GM18526 (cell line): Measurements from ENCODE around the gene BEND2.

Experiments
- POLR2A ChIP-seq: IDR thresholded peaks from 3 replicates; pipeline ENCODE4 v1.6.1; 2011; ENCODE audit not compliant: insufficient read length; ENCODE audit errors: extremely low read depth

BEND2 gene

DNA sequence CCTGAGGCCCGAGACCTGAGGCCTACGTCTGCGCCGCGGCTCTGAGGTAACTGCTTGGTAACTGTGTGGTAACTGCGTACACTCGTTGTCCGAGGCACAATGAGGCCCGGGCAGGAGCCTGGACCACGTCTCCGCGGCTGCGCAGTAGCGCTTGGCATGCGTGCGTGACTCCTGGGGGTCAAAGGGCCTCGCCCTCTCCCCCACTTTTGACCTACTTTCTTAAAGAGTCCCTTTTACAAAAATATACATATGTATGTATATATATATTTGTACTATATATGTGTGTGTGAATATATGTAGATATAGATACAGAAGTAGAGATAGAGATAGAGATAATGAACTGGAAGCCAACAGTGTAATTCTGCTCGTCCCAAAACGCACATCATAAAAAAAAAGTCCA, at the start of gene BEND2:
BEND2 (minus strand) TSS at position 101 of the 400 bp plus-strand sequence. CDS start 136 bp downstream, outside the sequence.
- no peak for TF ChIP-seq POLR2A

DNA sequence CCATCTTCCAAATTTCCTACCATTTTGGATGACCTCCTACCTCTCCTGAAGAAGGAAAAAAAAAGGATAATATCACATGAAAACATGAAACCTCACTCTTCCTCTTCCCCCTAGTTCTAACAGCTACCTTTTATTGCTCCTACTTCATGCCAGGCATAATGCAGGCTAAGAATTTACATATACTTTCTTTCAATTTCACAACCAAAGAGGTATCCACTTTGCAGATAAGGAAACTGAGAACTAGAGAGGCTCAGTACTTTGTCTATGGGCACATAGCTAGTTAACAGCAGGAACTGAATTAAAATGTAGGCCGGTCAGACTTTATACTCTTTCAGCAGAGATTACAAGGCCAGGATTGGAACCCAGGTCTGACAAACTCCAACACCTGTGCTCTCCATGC, 34.4 kb upstream of the BEND2 start:
- TF ChIP-seq POLR2A = no peak

DNA sequence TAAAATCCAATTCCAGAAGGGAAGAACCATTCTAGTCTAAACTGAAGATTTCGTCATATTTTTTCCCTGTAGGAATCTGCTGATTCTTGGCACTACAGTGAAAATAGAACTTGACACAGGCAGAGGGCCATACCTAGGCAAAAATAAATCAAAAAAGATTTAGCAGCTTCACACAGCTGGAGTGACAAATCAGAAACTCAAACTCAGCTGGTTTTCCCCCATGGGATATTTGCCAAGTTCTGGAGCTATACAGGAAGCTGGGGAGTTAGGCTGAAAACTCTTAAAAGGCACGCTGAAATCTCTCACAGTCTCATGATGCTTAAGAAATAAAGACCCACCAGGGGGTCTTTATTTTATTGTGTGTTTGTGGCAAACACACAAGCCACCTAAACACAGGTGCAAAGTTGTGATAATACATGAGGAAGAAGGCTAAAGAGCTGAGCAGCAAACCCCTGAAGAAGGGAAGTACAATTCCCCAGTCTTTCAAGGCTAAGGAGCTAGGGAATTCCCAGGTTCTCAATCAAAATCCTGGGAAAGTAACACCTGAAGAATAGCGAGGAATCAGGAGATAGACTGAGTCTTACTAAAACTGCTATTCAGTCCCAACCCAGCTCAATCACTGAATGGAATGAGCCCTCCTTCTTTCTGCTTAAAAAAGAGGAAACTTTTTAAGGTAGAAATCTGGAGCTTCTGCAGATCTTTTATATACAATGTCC, 32.1 kb upstream of the BEND2 start:
- no peak for TF ChIP-seq POLR2A

DNA sequence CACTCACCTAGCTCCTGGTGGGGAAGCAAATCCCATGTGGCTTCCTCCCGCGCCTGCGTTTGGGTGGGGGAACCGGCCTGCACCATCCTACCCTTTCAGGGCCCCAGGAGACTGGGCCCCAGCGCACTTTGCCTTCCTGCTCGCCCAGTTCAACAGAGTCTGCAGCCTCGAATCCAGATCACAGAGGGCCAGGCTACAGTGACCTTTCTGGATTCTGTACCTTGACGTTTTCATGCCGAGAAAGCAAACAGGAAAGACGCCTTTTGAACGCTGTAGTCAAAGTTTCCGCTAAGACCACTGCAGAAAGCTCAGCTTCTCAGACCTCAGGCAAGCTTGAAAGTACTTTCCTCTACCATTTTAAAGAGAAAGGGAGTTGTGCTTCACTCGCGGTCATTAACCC, 7.4 kb upstream of the BEND2 start:
- TF ChIP-seq POLR2A = no peak

DNA sequence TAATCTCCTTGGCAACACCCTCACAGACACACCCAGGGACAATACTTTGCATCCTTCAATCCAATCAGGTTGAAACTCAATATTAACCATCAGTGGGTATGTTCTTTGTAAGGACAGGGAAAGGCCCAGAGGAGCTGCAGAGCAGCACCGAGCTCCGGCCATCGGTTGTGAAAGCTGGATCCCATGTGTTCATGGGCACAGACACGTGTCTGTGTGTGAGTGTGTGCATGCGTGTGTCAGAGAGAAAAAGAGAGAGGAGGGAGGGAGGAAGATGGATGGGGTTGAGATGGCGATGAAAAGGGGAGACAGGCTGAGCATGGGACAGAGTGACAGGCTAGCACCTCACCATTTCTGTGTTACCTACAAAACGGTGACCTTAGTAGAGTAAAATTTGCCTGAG, 6.8 kb upstream of the BEND2 start:
- no peak for TF ChIP-seq POLR2A

DNA sequence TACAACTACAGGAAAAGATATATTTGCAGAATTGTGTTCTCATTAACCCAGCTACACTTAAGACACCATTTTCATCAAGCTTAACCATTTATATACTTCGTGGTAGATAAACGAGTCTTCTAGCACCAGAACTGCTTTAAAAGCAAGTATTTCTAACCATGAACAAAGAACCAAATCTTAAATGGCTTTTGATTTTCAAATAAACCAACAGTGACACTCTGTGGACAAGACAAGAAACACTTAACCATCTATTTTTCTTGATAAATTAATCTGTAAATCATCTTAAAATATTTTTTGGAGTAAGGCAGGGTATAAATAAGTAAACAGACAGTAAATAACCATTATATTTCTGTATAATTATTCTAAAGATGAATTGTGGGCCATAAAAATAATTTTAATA, 10.2 kb downstream of the BEND2 start:
- TF ChIP-seq POLR2A = no peak

DNA sequence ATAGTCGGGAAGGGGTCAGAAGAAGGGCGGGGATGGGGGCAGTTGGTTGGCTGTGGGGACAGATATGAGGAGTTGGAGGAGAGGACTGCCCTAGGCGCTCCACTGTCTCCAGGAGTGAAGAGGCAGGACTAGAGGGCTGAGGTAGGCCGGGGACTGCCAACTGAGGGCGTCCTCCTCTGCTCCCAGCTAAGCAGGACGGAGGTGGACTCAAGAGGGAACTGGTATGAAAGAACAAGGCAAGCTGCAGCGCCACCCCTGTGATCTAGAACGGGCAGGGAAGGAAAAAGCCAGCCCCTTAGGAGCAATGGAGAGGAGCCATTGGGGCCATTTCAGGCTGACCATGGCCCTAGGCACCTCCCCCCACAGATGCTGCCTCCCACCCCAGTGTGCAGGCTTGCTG, 14.0 kb downstream of the BEND2 start:
- TF ChIP-seq POLR2A = no peak

DNA sequence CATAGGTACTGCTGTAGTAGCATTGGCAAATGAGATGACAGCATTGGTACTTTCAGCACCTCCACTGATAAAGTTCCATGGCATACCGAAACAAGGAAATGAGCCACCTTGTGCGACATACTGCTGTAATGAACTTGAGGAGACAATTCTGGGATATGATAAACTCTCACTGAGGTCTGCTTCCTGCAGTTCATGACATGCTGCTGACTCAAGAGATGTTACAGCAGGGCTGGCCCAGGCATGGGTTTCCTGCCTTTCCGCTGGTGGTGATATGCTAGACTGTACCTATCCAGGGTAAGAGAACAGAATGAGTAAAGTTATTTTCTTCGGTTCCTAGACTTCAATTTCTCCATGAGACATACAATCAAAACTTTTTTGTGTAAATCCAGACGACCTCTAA, 17.1 kb downstream of the BEND2 start:
- TF ChIP-seq POLR2A = no peak

DNA sequence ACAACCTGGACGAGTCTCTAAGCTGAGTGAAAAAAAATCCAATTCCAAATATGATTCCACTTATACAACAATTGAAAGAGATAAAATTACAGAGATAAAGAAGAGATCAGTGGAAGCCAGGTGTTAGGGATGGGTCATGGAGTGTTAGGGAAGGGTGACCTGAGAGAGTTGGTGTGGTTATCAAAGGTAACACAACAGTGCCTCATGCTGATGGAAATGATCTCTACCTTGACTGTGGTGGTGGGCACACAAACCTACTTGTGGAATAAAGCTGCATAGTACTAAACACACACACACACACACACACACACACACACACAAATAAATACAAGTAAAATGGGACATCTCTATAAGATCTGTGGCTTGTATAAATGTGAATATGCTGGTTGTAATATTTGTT, 26.0 kb downstream of the BEND2 start:
- TF ChIP-seq POLR2A = no peak

DNA sequence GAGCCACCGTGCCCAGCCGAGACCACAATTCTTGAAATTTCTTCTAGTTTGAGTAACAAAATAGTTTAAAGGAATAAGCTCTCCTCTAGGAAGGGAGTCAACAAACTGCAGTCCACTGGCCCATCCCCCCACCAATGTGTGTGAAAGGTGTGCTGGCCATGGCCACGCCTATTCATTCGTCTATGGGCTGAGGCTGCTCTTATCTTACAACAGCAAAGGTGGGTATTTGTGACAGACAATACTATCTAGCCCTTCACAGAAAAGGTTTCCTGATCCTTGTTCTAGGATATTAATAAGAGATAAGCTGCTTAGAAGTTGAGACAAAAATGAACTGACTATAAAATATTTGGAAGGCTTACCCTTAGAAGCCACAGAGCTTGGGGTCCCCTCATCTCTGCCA, 41.2 kb downstream of the BEND2 start:
- TF ChIP-seq POLR2A = no peak

DNA sequence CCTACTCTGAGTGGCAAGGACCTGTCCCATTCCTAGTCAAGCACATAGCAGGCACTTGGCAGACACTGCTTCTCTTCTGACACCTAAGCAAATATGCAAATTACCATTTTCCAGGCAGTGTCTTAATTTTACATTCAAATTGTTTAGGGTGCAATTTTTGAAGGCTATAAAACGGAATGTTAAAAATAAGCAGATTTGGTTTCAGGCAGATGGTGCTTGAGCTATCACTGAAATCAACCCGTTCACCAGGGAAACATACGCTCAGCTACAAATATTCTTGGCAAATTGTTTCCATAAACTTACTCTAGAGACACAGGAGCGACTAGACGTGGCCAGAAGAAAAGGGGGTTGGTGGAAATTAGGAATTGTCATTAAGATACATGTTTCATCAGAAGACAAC, 45.7 kb downstream of the BEND2 start:
- TF ChIP-seq POLR2A = no peak

DNA sequence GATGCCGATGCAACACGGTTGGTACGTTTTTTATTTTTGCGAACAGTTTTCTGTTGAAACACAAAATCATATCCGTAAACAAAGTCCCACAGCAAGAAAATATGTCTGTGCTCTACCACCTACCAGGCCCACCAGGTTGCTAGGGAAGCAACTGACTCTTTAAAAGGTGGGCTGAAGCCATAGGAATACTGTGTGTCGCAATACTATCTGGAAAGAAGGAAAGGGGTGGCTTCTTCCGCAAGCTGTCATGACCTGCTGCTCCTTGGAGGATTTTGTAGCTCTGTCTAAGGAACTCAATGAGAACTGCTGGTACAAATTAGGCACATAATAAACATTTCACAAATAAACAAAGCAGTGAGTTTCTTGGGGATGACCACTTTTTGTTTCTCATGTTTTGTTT, 46.5 kb downstream of the BEND2 start:
- no peak for TF ChIP-seq POLR2A

DNA sequence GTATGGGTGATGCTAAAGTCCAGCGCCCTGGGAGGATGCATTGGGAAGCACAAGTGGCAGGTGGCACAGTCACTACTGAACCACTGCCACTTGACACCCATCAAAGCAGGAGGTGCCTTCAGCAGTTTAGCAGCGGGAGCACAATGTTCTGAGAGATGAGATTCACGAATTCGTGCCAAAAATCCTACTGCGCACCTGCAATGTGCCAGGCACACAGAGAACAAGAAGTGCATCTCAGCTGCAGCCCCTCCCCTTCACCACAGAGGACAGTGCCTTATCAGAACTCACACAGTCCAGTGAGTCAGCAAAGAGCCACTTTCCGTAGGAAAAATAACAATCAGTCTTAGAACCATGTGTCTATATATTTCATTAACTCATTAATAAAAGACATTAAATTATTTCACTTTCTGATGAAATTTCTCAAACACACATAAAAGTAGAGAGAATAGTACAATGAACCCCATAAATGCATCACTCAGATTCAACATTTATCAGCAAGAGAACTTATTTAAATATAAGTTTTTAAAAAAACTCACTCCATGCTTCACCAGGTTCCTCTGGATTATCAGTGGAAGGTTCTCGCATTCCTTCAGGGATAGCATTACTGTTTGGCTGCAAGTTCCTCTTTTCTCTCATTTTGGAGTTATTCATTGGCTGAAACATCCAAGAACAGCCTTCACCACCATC, 47.0 kb downstream of the BEND2 start:
- TF ChIP-seq POLR2A = no peak

DNA sequence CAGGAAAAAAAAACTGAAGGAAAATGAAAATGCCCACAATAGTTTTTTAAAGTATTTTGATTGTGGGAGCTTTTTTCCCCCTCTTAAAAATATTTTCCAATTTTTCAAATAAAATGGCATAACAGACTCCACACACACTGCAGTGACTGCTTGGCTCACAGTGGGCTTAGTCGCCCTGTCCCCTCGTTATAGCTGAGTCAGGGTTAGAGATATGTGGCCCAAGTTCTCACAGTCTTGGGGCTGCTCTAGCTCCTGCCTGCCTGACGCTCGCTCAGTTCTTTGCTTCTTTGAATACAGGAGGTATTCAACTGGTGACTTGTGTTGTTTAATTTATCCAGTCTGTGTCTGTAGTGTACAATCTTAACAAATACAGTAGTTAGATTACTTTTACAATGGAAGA, 47.7 kb downstream of the BEND2 start:
- TF ChIP-seq POLR2A = no peak

DNA sequence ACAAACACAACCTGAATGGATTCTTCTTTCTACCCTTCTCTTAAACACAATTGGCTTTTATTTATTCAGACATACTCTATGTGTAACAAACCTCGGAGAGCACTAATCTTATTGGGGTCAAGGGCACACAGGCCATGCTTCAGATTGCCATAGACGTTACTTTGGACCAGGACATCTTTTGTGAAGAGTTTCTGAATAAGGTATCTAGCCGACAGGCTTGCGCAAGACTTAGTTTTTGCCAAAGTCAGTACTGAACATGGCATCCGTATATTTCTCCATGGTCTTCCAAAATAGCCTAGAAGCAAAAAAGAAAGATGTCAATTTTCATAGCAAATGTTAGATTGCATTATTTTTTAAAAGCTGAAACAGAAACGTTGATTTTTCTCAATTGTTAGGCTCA, 49.8 kb downstream of the BEND2 start:
- TF ChIP-seq POLR2A = no peak

DNA sequence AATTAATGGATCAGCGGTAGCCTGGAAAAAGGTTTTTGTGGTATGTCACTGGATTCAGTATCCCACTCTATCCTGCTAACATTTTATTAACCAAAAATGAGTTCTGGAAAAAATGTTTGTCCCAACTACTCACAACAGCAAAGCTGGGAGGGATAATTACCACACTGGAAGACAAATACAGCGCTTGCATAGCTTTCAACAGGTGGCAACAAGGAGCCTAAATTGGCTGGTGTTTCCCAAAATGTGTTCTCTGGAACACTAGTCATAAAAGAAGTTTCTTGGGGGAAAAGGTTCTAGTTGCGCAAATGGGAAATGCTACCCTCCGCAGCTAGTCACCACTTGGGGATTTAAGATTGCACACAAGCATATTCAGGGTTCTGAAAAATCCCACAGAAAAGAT, 54.6 kb downstream of the BEND2 start:
- no peak for TF ChIP-seq POLR2A

DNA sequence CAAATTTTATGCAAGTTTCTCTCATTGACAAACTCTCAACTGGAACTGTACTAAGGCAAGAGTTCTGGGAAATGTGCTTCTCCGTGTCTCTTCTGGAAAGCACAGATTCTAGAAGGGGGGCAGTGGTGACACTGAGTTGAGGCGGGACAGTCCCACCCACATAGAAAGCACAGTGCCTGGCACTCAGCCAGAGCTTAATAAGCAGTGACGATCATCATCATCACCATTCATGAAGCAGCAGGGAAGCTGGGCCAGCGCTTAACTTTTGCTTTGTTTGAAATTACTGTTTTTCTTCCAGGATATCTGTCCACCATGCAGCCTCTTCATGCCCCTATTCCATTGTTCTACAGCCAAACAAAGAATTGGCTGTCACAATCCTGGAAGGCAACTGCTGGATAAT, 60.3 kb downstream of the BEND2 start:
- TF ChIP-seq POLR2A = no peak
